ENCODE data around the gene TNFAIP8. TPM values are rescaled to one million over a fixed set of nuclear protein-coding genes. Genes with fewer than 3 reads are reported as not detected.
A peak's percentile ranks its signal among the peaks of the same experiment; 100 is the strongest.

The TNFAIP8 gene
- total RNA-seq, 2 experiments from 2014 or later, result 135 to 141 TPM

DNA sequence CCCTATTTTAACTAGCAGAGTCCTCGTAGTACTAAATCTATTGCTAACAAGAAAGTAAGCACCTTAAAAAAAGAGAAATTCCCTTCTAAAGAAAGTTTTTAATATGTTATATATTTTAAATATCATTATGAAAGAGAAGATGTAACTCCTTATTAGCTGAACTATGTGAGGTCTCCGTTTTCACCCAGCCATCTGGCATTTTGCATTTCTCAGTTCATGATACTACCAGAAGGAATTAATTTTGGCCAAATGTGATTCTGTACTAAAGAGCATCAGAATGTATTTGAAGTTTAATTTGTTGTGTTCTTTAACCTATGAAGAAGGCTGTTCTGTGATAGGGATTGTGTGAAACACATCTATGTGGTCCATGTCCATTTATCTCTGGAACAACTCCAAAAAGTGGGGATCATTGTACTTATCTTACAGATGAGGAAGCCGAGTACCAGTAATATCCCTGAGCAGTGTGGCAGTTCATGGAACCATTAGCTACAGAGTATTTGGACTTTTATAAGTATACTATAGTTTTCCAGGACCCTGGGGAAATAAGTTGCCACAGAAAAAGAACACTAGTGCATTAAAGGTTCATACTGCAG, 29.8 kb downstream of the TNFAIP8 start:
- POLR2A ChIA-PET, result interaction anchor here (0.8 kb wide), 1 partner anchor 21 kb away, joined by 3 read pairs; no protein-coding TSS in a partner anchor
- ATAC-seq (no peak), DNase-seq (no peak)
- no peaks in the 10 kb centered on the region for H3K27me3 Mint-ChIP-seq
- peak overlapping the region; percentile 82 for H3K27ac Mint-ChIP-seq
- TF ChIP-seq, protein P1, sequence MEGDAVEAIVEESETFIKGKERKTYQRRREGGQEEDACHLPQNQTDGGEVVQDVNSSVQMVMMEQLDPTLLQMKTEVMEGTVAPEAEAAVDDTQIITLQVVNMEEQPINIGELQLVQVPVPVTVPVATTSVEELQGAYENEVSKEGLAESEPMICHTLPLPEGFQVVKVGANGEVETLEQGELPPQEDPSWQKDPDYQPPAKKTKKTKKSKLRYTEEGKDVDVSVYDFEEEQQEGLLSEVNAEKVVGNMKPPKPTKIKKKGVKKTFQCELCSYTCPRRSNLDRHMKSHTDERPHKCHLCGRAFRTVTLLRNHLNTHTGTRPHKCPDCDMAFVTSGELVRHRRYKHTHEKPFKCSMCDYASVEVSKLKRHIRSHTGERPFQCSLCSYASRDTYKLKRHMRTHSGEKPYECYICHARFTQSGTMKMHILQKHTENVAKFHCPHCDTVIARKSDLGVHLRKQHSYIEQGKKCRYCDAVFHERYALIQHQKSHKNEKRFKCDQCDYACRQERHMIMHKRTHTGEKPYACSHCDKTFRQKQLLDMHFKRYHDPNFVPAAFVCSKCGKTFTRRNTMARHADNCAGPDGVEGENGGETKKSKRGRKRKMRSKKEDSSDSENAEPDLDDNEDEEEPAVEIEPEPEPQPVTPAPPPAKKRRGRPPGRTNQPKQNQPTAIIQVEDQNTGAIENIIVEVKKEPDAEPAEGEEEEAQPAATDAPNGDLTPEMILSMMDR (IDR thresholded peaks at IDR 0.05), result no peak
- no peak overlapping the region for H3K4me3 Mint-ChIP-seq
- no peaks in the 10 kb centered on the region for H3K9me3 Mint-ChIP-seq
- CTCF ChIA-PET, result interaction anchor here (1.1 to 1.8 kb wide), 2 partner anchors 13 to 26 kb away, joined by 3 to 10 read pairs; no protein-coding TSS in a partner anchor
- H3K36me3 Mint-ChIP-seq (ENCODE audit: low read depth), result peaks cover 66% of the 10 kb centered on the region
- intact Hi-C loops (cut with micrococcal nuclease), result no loop called here
- H3K4me1 Mint-ChIP-seq (ENCODE audit: low read depth), result peaks cover 88% of the 10 kb centered on the region

DNA sequence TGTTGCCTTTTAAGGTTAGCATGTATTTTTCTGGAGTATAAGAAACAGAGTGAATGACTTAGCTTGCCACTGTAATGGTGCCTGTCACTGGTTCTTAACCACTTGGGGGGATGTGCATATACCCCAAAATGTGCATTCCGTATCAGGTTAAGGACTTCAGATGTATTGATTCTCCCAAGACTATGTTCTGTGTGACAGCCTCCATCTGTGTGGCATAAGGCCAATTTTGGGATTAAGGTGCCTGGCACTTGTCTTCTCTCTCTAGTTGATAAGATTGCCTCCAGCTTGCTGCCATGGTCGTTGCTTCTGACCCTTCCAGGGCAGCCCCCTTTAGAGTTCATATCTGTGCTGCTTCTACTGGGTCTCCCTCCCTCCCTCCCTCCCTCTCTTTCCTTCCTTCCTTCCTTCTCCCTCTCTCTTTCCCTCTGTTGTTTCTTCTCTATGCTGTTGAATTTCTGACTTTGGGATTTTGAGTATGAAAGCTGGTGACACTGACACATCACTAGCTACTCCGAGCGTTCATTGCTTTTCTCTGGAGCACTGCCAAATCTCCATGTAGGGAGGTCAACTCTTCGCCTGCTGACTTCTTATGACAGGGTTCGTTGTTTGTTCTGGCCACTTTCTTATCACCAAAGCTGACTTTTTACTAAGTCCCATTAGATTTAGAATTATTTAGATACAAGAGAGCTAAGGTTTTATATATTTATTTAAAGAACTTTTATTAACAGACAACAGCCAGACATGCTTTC, 31.0 kb downstream of the TNFAIP8 start:
- no peak for ATAC-seq
- TF ChIP-seq, protein P1 (IDR thresholded peaks at IDR 0.05), result no peak
- peaks cover 90% of the 10 kb centered on the region for H3K4me1 Mint-ChIP-seq (ENCODE audit: low read depth)
- H3K36me3 Mint-ChIP-seq (ENCODE audit: low read depth), result peaks cover 67% of the 10 kb centered on the region
- peak overlapping the region; percentile 82 for H3K27ac Mint-ChIP-seq
- ChIA-PET POLR2A (interaction anchor here (0.9 kb wide), 1 partner anchor 10 kb away, joined by 3 read pairs; no protein-coding TSS in a partner anchor), CTCF (interaction anchor here (0.8 to 1.8 kb wide), 4 partner anchors 14 to 48 kb away, joined by 3 to 10 read pairs (median 3); no protein-coding TSS in a partner anchor)
- intact Hi-C loops (cut with micrococcal nuclease), result no loop called here
- no peaks in the 10 kb centered on the region for H3K9me3 Mint-ChIP-seq
- no peaks in the 10 kb centered on the region for H3K27me3 Mint-ChIP-seq
- DNase-seq, result no peak
- H3K4me3 Mint-ChIP-seq, result no peak overlapping the region

DNA sequence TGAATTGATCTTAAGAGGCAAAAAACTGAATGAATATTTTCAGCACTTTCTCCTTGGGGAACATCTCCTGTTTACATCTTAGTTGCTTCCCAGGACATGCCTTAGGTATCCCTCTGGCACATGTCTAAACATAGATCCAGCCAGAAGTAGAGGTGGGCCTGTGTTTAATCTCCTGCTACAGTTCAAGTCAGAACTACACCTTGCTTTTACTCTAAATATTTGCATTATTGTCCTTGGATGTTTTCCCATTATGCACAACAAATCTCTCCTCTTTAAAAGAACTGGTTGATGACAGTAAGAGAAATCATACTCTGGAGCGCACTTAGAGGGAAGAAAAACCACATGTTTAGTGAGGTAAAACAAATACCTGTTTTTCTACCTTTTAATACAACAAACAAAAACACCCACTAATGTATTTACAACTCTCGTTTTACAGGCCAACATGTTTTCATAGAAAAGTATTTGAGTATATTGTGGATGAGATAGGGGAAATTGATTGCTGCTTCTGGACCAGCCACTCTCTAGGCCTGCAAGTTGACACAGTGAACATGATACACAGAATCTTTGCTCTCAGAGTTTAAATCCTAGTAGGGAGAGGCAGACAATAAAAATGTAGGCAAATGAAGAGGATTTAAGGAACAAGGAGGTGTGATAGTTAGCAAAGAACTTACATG, 32.3 kb downstream of the TNFAIP8 start:
- ATAC-seq, result no peak
- CTCF ChIA-PET, result no interaction called here
- peaks cover 74% of the 10 kb centered on the region for H3K36me3 Mint-ChIP-seq (ENCODE audit: low read depth)
- no peaks in the 10 kb centered on the region for H3K9me3 Mint-ChIP-seq
- peak overlapping the region; percentile 88 for H3K27ac Mint-ChIP-seq
- no peak overlapping the region for H3K4me3 Mint-ChIP-seq
- peaks cover 91% of the 10 kb centered on the region for H3K4me1 Mint-ChIP-seq (ENCODE audit: low read depth)
- DNase-seq, result no peak
- no peaks in the 10 kb centered on the region for H3K27me3 Mint-ChIP-seq
- TF ChIP-seq, protein P1 (IDR thresholded peaks at IDR 0.05), result no peak
- intact Hi-C loops (cut with micrococcal nuclease), result no loop called here
- POLR2A ChIA-PET, result interaction anchor here (2.5 kb wide), 1 partner anchor 10 kb away, joined by 14 read pairs; no protein-coding TSS in a partner anchor

DNA sequence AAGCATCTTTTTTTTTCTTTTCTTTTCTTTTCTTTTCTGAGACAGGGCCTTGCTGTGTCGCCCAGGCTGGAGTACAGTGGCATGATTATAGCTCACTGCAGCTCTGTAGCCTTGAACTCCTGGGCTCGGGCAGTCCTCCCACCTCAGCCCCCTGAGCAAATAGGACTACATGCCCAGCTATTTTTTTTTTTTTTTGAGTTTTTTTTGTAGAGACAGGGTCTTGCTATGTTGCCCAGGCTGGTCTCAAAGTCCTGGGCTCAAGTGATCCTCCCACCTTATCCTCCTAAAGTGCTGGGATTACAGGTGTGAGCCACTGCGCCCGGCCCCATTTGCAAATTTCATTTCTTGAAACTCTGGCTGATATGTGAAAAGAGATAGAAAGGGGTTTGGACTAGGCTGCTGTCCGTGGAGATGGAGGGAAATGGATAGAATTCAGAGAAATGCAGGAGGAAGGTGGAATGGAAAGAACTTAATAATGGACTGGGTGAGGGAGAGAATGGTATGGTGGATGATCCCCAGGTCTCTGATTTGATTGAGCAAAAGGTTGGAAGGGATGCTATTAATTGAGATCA, 32.9 kb downstream of the TNFAIP8 start:
- Mint-ChIP-seq H3K36me3 (ENCODE audit: low read depth) (peaks cover 75% of the 10 kb centered on the region), H3K9me3 (no peaks in the 10 kb centered on the region), H3K27me3 (no peaks in the 10 kb centered on the region), H3K27ac (peak overlapping the region; percentile 88), H3K4me3 (no peak overlapping the region), H3K4me1 (ENCODE audit: low read depth) (peaks cover 91% of the 10 kb centered on the region)
- DNase-seq, result no peak
- ATAC-seq, result no peak
- CTCF ChIA-PET, result interaction anchor here (1.6 kb wide), 1 partner anchor 18 kb away, joined by 4 read pairs; no protein-coding TSS in a partner anchor
- TF ChIP-seq, protein P1 (IDR thresholded peaks at IDR 0.05), result no peak
- POLR2A ChIA-PET, result interaction anchor here (2.5 to 2.7 kb wide), 2 partner anchors 10 to 54 kb away, joined by 6 to 14 read pairs; no protein-coding TSS in a partner anchor
- intact Hi-C loops (cut with micrococcal nuclease), result no loop called here

Measured in activated CD8-positive, alpha-beta T cell treated with anti-CD3 and anti-CD28 coated beads for 36 hours (primary cell).